Tibial nerve (tissue), 4 donors: ENCODE results near the gene ELF3.

Experiments
- EP300 ChIP-seq, 2 donors: sonication (generic); formaldehyde crosslinking; IDR thresholded peaks; one replicate each; pipeline ENCODE4 v1.6.1; 2017; ENCODE audit warnings: antibody characterized with exemption in 2 of 2, mild to moderate bottlenecking in 1 of 2
- POLR2A ChIP-seq, 2 donors: fragments of 450-650 bp; IDR thresholded peaks; one replicate each; pipeline ENCODE4 v1.6.1; 2017; ENCODE audit warnings: antibody characterized with exemption in 2 of 2, mild to moderate bottlenecking in 2 of 2, moderate library complexity in 2 of 2
- TF ChIP-seq, protein P1 (sequence below), 5 experiments: fragments of 200-600 bp in 3 of 5; fragments of 450-650 bp in 2 of 5; sonication (generic) in 3 of 5; IDR thresholded peaks; one replicate each; pipeline ENCODE4 v1.5.1; 2016 to 2019; ENCODE audit warnings: antibody characterized with exemption in 5 of 5, mild to moderate bottlenecking in 3 of 5, moderate library complexity in 2 of 5

DNA sequence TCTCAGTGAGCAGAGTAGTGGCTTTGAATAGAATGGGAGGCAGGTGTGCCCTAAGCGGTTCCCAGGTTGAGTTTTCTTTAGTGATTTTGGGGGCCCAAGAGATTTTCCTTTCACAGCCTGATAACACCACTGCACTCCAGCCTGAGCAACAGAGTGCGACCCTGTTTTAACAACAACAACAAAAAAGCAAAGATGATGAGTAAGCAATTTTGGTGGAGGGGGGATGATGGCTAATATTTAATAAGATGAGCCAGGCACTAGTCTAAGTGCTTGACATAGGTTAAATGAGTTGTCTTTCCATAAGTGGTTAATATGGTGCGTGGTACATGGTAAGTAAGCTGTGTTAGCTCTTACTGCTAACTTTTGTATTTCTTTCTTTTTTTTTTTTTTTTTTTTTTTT lies 25.9 kb upstream of the ELF3 start:
- TF ChIP-seq, protein P1, sequence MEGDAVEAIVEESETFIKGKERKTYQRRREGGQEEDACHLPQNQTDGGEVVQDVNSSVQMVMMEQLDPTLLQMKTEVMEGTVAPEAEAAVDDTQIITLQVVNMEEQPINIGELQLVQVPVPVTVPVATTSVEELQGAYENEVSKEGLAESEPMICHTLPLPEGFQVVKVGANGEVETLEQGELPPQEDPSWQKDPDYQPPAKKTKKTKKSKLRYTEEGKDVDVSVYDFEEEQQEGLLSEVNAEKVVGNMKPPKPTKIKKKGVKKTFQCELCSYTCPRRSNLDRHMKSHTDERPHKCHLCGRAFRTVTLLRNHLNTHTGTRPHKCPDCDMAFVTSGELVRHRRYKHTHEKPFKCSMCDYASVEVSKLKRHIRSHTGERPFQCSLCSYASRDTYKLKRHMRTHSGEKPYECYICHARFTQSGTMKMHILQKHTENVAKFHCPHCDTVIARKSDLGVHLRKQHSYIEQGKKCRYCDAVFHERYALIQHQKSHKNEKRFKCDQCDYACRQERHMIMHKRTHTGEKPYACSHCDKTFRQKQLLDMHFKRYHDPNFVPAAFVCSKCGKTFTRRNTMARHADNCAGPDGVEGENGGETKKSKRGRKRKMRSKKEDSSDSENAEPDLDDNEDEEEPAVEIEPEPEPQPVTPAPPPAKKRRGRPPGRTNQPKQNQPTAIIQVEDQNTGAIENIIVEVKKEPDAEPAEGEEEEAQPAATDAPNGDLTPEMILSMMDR (IDR thresholded peaks at IDR 0.05) = no peak
- TF ChIP-seq POLR2A (IDR thresholded peaks at IDR 0.05) = no peak
- no peak for TF ChIP-seq EP300 (IDR thresholded peaks at IDR 0.05)
